ENCODE data around the gene DNAH1. TPM values are rescaled to one million over a fixed set of nuclear protein-coding genes. Genes with fewer than 3 reads are reported as not detected.

The DNAH1 gene
- total RNA-seq, 1 donor from 2014 or later: 7.3 TPM

DNA sequence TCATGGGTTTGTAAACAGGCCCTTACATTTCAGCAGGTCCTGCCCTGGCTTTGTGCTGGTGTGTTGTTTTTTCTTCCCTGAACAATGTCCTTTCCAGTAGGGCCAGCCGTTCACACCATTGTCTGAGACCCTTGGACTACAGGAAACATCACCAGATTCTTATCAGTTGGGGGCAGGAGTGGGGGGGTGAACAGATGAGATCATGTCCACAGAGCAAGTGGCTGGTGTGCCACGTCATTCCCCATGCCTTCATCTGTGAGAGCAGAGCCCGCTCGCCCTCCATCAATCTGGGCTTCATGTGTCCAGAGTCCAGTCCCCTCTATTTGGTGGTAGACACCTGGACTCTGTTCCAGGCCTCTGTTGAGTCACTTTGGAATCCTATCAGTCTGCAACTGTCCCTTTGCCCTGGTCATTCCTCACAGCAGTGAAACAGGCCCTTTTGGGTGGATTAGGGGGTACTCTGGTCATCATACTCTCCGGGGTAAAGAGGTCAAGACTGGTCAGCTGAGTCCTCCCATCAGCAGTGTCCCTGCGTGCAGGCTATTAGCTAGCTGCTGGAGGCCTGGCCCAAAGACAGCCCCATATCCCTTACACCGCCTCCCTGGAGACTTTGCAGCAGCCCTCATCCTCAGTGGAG, 113.8 kb downstream of the DNAH1 start:
- H3K4me3 Mint-ChIP-seq: no peak overlapping the region
- H3K27me3 Mint-ChIP-seq: peaks cover 3% of the 10 kb centered on the region
- H3K9me3 Mint-ChIP-seq: no peaks in the 10 kb centered on the region
- no peak for DNase-seq (ENCODE audit: extremely low spot score, unreplicated experiment)
- H3K36me3 Mint-ChIP-seq: no peaks in the 10 kb centered on the region
- peaks cover 30% of the 10 kb centered on the region for H3K4me1 Mint-ChIP-seq (ENCODE audit: unreplicated experiment)
- no peak overlapping the region for H3K27ac Mint-ChIP-seq
- TF ChIP-seq, protein P1, sequence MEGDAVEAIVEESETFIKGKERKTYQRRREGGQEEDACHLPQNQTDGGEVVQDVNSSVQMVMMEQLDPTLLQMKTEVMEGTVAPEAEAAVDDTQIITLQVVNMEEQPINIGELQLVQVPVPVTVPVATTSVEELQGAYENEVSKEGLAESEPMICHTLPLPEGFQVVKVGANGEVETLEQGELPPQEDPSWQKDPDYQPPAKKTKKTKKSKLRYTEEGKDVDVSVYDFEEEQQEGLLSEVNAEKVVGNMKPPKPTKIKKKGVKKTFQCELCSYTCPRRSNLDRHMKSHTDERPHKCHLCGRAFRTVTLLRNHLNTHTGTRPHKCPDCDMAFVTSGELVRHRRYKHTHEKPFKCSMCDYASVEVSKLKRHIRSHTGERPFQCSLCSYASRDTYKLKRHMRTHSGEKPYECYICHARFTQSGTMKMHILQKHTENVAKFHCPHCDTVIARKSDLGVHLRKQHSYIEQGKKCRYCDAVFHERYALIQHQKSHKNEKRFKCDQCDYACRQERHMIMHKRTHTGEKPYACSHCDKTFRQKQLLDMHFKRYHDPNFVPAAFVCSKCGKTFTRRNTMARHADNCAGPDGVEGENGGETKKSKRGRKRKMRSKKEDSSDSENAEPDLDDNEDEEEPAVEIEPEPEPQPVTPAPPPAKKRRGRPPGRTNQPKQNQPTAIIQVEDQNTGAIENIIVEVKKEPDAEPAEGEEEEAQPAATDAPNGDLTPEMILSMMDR (conservative IDR thresholded peaks at IDR 0.05): no peak

DNA sequence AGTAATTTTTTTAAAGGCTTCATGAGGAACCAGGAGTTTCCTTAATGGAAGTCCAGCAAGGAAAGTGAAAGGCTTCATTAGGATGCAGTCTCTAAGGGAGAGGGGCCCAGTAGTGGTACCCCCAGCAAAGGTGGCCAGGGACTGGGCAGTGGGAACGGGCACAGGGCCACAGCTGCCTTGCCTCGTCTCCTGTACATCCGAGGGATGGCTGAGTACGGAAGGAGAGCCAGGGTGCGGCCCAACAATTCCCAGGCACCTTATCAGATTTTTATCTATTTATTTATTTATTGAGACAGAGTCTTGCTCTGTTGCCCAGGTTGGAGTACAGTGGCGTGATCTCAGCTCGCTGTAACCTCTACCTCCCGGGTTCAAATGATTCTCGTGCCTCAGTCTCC, 114.3 kb downstream of the DNAH1 start:
- Mint-ChIP-seq H3K36me3 (no peaks in the 10 kb centered on the region), H3K27me3 (peaks cover 3% of the 10 kb centered on the region)

DNA sequence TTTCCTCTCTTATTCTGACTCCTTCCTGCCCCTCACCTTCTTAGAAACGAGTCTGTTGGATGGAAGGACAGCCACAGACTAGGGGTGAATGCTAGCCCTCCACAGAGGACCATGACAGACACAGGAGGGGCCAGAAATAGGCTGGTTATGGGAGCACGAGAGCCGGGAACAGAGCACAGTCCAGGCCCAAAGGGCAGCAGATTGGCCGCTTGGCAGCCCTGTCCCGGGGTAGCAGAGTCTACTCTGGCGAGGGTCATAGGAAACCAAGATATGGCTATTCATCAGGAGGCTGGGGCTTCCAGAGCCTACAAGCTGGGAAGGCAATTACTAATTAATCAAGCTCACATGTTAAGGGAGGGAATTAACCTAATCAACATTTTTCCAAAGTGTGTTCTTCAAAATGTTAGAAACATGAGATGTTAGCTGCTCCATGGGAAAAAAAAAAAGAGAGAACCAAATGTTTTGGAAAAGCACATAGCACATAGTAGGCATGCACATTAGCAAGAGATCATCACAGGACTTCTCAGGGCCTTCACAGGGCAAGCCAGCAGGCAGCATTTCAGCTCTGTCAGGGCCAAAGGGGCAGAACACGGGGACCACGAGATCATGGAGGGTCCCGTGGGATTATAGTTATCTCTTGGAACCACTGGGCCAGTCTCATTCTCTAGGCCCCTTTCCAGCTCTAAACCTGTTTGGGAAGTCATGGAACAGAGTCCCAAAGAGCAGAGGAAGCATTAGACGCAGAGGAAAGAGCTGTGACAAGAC, 115.5 kb downstream of the DNAH1 start:
- no peaks in the 10 kb centered on the region for H3K36me3 Mint-ChIP-seq
- DNase-seq (ENCODE audit: extremely low spot score, unreplicated experiment): no peak
- H3K9me3 Mint-ChIP-seq: no peaks in the 10 kb centered on the region
- no peak overlapping the region for H3K27ac Mint-ChIP-seq
- H3K4me1 Mint-ChIP-seq (ENCODE audit: unreplicated experiment): peaks cover 30% of the 10 kb centered on the region
- no peak overlapping the region for H3K4me3 Mint-ChIP-seq
- H3K27me3 Mint-ChIP-seq: peaks cover 3% of the 10 kb centered on the region
- TF ChIP-seq, protein P1 (conservative IDR thresholded peaks at IDR 0.05): no peak

More for the DNA sequence above, 114.3 kb downstream of the DNAH1 start:
- no peak for DNase-seq (ENCODE audit: extremely low spot score, unreplicated experiment)
- TF ChIP-seq, protein P1 (conservative IDR thresholded peaks at IDR 0.05): no peak
- Mint-ChIP-seq H3K4me3 (no peak overlapping the region), H3K27ac (no peak overlapping the region), H3K9me3 (no peaks in the 10 kb centered on the region), H3K4me1 (ENCODE audit: unreplicated experiment) (peaks cover 30% of the 10 kb centered on the region)

DNA sequence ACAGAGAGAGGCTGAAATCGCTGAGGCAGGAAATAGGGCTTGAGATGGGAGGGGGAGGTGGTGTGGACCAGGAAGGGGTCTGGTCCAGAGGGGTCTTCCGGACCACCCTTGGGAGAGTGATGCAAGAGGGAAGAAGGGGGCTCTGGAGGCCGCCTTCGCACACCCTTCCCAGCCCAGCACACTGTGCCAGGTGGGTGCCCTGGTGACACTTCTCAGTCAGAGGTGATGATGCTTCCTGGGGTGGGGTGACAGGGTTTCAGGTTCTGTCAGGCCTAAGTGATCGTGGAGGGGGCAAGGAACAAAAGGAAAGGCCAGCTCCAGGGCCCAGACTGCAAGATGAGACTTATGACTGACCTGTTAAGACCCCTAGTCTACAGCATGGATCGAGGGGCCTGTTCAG, 116.1 kb downstream of the DNAH1 start:
- Mint-ChIP-seq H3K27me3 (peaks cover 3% of the 10 kb centered on the region), H3K27ac (no peak overlapping the region)

DNA sequence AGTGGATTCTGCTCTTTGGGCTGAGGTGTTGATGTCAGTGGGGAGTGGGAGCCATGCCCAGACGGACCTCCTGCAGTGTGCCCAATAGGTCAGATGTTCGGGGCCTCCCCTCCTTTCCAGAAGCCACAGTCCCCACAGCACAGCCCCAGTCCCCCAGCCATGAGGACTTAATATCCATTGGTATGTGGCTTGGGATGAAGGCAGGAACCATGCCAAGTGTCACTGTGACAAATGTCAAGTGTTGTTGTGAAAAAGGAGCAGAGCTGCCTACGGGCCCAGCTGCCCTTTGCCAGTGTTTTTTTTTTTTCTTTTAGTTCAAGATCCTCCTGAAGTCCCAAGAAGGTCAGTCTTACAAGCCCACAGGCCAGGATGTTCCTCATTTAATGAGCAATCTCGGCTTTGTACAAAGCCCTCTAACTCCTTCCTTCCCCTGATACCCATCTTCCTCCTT, 116.6 kb downstream of the DNAH1 start:
- H3K4me1 Mint-ChIP-seq (ENCODE audit: unreplicated experiment): peaks cover 30% of the 10 kb centered on the region
- TF ChIP-seq, protein P1 (conservative IDR thresholded peaks at IDR 0.05): no peak
- H3K27me3 Mint-ChIP-seq: peaks cover 3% of the 10 kb centered on the region
- H3K27ac Mint-ChIP-seq: peak overlapping the region; percentile 15
- no peak overlapping the region for H3K4me3 Mint-ChIP-seq
- H3K9me3 Mint-ChIP-seq: no peaks in the 10 kb centered on the region
- no peaks in the 10 kb centered on the region for H3K36me3 Mint-ChIP-seq
- no peak for DNase-seq (ENCODE audit: extremely low spot score, unreplicated experiment)

More for the DNA sequence above, 116.1 kb downstream of the DNAH1 start:
- Mint-ChIP-seq H3K4me3 (no peak overlapping the region), H3K9me3 (no peaks in the 10 kb centered on the region), H3K4me1 (ENCODE audit: unreplicated experiment) (peaks cover 30% of the 10 kb centered on the region), H3K36me3 (no peaks in the 10 kb centered on the region)
- no peak for DNase-seq (ENCODE audit: extremely low spot score, unreplicated experiment)
- TF ChIP-seq, protein P1 (conservative IDR thresholded peaks at IDR 0.05): no peak

Measured in type B pancreatic cell (in vitro differentiated cells).